Limb (tissue), 2 donors: ENCODE data around the gene MAP4.

ENCODE experiments used
- DNase-seq, 2 donors: peaks; one replicate each; pipeline ENCODE4 v3.0.0-alpha.2; 2016; ENCODE audit errors: extremely low spot score in 2 of 2

The MAP4 gene

GRCh38 chr3:47971081-47971480 lies 45.1 kb downstream of the MAP4 start:
- no peak for DNase-seq

- DNase-seq = no peak
These were observed 51.5 kb downstream of the MAP4 start for GRCh38 chr3:47964740-47965139.

GRCh38 chr3:47961815-47962606 lies 54.2 kb downstream of the MAP4 start:
- DNase-seq = no peak

- no peak for DNase-seq
These were observed 55.2 kb downstream of the MAP4 start for GRCh38 chr3:47961036-47961435.

GRCh38 chr3:47956521-47956920 lies 59.7 kb downstream of the MAP4 start:
- DNase-seq = no peak

GRCh38 chr3:47954567-47954966 lies 61.6 kb downstream of the MAP4 start:
- DNase-seq = no peak

GRCh38 chr3:47950453-47951169 lies 65.6 kb downstream of the MAP4 start:
- no peak for DNase-seq

GRCh38 chr3:47949979-47950378 lies 66.2 kb downstream of the MAP4 start:
- DNase-seq = no peak

GRCh38 chr3:47940232-47940631 lies 76.0 kb downstream of the MAP4 start:
- no peak for DNase-seq

GRCh38 chr3:47932421-47932820 lies 83.8 kb downstream of the MAP4 start:
- DNase-seq = no peak

GRCh38 chr3:47930979-47931378 lies 85.2 kb downstream of the MAP4 start:
- no peak for DNase-seq

- no peak for DNase-seq
These were observed 99.5 kb downstream of the MAP4 start for GRCh38 chr3:47916696-47917095.

GRCh38 chr3:47916201-47916600 lies 100.0 kb downstream of the MAP4 start:
- DNase-seq = no peak

GRCh38 chr3:47912006-47912504 lies 104.2 kb downstream of the MAP4 start:
- DNase-seq = no peak

- no peak for DNase-seq
These were observed 105.3 kb downstream of the MAP4 start for GRCh38 chr3:47910777-47911440.

- DNase-seq = no peak
These were observed 106.0 kb downstream of the MAP4 start for GRCh38 chr3:47910233-47910632.

- no peak for DNase-seq
These were observed 106.6 kb downstream of the MAP4 start for GRCh38 chr3:47909607-47910006.

GRCh38 chr3:47908744-47909143 lies 107.5 kb downstream of the MAP4 start:
- DNase-seq = no peak

GRCh38 chr3:47907784-47908183 lies 108.4 kb downstream of the MAP4 start:
- DNase-seq = no peak

- no peak for DNase-seq
These were observed 113.5 kb downstream of the MAP4 start for GRCh38 chr3:47902746-47903145.

- DNase-seq = no peak
These were observed 114.9 kb downstream of the MAP4 start for GRCh38 chr3:47901280-47901833.
